ENCODE results near the gene SALL3. TPM values are rescaled to one million over a fixed set of nuclear protein-coding genes. Genes with fewer than 3 reads are reported as not detected.

The SALL3 gene
- polyA plus RNA-seq, 3 donors, result 8.6 to 8.7 (median 8.7) TPM

Other genes starting within 250 kb of the SALL3 start
- gene ATP9B, start 89.6 kb downstream of the SALL3 start, polyA plus RNA-seq (ENCODE audit: insufficient read length in 3 of 3), result 10 to 100 TPM; 31.4 to 36.7 (median 31.7) TPM